HG03575 (cell line): Measurements from ENCODE around the gene FKBP5.
"Not testable (repeated sequence)": the region's sequence is repeated elsewhere in the genome, so short reads cannot be mapped to it uniquely, and the experiment has no call there.

Source experiments
- ATAC-seq: cut with Tn5 transposase; IDR thresholded peaks from one replicate; pipeline ENCODE4 v1.9.1; 2021; ENCODE audit not compliant: unreplicated experiment, insufficient number of reproducible peaks, low FRiP score; ENCODE audit errors: extremely low read depth

The FKBP5 gene

DNA sequence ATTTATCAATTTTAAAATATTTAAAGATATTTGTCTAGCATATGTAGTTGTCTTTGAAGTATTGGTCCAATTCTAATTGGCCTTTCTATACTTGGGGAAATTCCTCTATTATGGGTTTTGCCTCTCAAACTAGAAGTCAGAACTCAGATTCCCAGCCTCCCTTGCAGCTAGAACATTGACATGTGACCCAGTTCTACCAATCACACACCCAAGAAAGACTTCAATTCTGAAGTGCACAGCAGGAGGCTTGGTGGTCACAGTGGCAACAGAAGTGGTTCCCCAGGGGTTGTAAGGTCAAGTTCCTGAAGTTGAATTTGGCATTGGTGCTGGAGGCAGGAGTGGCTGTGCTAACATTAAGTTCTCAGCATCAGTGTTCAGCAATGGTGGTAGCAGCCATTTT is 14.8 kb upstream of the FKBP5 start:
- no peak for ATAC-seq

DNA sequence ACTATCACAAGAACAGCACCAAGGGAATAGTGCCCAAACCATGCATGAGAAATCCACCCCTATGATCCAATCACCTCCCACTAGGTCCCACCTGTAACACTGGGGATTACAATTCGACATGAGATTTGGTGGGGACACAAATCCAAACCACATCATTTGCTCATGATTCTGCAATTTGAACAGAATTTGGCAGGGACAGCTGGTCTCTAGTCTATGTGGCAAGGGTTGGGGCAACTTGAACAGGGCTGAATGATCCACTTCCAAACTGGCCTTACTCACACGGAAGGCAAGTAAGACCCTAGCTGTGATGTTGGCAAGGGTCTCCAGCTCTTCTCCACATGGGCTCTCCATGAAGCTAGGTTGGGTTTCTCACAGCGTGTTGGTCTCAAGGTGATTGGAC is 10.1 kb upstream of the FKBP5 start:
- ATAC-seq, result no peak

DNA sequence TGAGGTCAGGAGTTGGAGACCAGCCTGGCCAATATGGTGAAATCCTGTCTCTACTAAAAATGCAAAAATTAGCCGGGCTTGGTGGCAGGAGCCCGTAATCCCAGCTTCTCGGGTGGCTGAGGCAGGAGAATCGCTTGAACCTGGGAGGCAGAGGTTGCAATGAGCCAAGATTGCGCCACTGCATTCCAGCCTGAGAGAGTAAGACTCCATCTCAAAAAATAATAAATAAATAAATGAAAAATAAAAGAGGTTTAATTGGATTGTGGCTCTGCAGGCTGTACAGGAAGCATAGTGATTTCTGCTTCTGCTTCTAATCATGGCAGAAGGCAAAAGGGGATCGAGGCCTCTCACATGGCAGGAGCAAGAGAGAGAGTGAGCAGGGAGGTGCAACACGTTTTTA is 9.7 kb upstream of the FKBP5 start:
- not testable (repeated sequence) for ATAC-seq

DNA sequence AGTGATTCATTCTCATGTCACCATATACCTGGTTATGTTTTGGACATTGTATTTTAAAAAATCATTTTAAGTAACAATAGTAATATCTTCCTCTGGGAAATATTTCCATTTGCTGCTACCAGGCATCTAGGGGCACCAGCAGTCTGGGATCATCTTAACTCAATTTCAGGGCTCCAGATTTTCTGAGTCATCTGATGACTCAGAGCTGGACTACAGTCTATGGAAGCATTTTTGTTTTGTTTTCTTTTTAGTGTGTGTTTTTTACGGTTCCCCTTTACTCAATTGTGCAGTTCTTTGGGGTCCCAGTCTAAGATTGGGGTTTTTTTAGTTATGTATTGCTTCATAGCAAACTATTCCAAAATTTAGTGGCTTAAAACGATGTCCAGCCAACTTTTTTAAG is 5.7 kb upstream of the FKBP5 start:
- no peak for ATAC-seq

DNA sequence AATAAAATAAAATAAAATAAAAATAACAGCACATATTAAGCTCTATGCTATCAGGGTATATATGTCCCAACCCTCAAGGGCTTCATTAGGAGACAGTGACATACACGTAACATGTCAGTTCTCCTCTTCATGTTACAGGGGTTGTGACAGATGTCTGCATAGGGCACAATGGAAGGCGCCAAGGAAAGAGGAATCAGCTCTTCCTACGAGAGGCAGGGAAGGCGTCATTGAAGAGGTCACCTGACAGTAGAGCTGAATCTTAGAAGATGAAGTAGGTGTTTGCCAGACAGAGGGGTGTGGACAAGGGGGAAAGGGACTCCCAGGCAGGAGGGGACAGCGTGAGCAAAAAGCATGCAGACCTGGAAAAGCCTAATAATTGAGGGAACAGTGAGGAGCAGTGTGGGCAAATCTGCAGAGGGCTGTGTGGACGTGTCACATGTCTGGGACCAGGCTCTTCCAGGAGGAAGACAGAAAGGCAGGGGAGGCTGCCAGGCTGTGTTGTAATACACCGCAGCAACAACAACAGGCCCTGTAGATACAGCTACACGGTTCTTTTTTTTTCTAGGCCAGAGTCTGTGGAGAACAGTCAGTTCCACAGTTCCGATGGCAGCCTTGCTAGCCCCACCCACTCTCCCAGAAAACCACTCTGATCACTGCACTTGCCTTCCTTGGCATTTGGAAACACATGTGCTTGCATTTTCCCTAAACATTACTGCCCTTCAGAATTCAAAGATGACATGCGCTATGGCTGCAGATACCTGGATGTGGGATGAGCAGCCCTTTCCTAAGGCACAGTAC is 2.5 kb upstream of the FKBP5 start:
- no peak for ATAC-seq

DNA sequence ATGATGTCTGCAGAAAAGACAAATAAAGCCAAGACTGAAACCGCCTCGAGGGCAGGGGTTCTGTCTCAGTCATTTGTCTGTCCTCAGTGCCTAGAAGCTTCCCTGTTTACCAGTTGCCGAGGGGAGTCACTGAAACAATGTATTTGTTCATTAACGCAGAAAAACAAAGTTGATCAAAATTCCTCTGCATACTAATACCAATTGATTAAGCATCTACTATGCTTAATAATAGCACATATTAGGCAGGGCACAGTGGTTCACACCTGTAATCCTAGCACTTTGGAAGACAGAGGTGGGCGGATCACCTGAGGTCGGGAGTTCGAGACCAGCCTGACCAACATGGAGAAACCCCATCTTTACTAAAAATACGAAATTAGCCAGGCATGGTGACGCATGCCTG is 1.8 kb upstream of the FKBP5 start:
- no peak for ATAC-seq

DNA sequence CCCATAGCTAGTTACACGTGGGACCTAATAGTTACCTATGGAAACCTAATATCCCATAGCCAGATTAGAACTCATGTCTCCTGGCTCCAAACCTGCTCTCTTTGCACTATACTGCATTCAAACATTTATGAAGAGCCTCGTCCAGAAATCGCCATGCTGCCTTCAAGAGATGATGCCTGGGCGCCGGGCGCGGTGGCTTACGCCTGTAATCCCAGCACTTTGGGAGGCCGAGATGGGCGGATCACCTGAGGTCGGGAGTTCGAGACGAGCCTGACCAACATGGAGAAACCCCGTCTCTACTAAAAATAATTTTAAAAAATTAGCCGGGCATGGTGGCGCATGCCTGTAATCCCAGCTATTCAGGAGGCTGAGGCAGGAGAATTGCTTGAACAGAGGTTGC is 1.3 kb upstream of the FKBP5 start:
- ATAC-seq, result not testable (repeated sequence)

DNA sequence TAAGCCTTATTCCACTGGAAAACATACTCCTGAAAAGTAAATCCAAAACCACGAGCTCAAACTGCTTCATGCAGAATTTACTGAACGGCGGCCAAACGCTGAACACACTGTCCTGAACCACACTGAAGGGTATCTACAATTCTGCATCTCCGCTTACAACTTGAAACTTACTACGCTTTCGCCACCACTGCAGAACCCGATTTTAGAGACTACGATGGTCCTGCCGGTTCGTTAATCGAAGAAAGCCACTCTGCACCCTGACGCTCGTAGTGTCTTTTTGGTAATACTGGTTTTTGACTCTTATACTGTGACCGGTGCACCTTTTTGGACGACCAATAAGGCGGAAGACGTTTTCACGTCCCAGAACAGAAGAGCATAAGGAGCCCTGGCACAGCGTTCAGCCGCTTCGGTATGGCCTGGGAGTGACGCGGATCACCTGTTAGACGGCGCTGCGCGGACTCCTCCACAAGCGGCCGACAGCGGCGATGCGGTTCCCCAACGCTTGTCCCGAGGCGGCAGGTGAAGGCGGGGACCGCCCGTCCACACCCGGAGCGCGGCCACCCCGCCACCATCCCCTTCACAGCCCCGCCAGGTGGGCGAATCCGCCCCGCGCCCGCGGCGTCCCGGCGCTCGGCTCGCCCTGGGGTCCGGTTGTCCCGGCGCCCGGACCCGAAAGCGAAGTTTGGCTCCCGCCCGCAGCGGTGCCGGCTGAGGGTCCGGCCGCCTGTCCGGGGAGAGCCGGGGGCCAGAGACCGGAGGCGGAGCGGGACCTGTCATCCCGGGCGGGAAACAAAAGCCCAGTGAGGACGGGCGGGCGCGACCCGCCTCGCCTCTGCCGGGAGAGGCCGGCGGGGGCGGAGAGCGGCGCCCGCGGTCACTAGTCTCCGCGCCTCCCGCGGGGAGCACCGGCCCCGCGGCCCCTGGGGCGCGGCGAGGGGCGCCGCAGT is 784 bp downstream of the FKBP5 start:
- no peak for ATAC-seq

DNA sequence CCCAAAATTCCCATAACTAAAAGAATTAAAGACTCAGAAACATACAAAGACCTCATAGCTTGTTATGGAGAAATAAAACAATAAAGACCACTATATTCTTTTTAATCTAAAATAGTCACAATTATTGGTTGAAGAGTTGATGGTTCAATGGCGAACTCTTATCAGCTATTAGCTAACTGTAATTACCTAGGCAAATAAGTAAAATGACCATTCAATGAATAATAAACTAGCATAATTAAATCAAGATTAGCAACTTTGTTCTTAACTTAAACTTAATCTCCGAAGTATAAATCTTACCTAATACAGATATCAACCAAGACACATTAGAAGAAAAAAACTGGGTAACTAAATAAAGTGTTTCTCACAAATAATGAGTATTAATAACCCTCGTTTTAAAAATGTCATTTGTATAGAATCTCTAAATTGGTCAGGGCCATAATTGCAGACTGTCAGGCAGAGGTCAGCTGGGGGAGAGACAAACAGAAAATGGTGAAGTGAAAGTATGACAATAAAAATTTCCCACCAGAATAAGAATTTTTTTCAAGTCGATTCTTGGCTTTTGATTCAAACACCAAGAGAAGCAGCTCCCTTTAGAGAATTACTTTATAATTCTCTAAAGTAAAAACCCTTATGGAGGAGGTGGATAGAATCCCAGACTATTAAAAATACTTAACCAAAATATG is 1.7 kb downstream of the FKBP5 start:
- no peak for ATAC-seq

DNA sequence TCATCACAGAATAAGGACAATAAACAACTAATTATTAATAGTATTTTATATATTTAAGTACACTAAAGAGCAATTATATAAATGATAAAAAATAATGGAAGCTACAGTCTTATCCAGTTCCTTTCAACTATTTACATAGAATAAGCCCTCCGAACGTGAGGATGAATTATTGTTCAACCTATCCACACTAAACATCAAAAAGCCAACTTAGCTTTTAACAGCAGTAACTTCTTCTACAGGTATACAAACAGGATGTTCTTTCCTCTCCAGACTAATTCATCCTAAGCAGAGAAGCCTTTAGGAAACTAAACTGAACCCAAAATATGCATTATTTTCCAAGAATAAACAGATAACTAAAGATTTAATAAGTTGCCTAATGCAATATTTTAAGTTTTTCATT is 2.3 kb downstream of the FKBP5 start:
- ATAC-seq, result no peak

DNA sequence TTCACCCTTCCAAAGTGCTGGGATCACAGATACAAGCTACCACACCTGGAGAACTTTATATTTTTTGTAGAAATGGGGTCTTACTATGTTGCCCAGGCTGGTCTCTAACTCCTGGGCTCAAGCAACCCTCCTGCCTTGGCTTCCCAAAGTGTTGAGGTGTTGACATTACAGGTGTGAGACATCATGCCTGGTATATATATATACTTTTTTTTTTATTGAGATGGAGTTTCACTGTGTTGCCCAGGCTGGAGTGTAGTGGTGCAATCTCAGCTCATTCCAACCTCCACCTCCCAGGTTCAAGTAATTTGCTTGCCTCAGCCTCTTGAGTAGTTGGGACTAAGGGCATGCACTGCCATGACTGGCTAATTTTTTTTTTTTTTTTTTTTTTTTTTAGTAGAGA is 5.4 kb downstream of the FKBP5 start:
- no peak for ATAC-seq

DNA sequence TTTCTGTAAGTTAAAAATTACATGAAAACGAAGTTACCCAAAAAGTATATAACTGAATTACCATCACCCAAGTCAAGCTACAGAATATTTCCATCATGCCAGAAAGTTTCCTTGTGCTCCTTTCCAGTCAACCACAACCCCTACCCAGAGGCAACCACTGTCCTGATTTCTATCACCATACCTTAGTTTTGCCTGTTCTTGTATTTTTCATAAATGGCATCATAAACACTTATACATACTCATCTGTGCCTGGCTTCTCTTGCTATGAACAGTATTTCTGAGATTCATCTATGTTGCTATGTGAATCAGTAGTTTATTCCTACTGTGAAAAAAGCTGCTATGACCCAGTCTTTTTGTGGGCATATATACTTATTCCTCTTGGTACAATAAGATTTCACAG is 7.4 kb downstream of the FKBP5 start:
- ATAC-seq, result no peak

DNA sequence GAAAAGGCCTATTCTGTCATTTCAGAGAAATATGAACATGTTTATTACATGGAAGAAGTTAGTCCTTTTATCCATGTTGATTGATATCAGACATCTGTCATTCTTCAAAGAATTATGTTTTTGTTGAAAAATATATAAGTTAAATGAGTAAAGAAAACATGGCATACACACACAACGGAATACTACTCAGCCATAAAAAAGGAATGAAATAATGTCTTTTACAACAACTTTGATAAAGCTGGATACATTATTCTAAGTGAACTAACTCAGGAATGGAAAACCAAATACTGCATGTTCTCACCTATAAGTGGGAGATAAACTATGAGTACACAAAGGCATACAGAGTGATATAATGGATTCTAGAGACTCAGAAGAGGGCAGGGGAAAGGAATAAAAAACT is 9.3 kb downstream of the FKBP5 start:
- no peak for ATAC-seq

DNA sequence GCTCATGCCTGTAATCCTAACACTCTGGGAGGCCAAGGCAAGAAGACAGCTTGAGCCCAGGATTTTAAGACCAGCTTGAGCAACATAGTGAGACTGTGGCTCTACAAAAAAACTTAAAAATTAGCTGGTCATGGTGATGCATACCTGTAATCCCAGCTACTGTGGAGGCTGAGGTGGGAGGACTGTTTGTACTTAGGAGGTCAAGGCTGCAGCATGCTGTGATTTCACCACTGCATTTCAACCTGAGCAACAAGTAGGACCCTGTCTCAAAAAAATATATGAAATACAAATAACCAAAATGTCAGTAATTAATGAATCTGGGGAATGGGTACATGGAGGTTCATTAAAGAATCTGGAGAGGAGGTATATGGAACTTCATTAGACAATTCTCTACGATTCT is 9.9 kb downstream of the FKBP5 start:
- ATAC-seq, result no peak

DNA sequence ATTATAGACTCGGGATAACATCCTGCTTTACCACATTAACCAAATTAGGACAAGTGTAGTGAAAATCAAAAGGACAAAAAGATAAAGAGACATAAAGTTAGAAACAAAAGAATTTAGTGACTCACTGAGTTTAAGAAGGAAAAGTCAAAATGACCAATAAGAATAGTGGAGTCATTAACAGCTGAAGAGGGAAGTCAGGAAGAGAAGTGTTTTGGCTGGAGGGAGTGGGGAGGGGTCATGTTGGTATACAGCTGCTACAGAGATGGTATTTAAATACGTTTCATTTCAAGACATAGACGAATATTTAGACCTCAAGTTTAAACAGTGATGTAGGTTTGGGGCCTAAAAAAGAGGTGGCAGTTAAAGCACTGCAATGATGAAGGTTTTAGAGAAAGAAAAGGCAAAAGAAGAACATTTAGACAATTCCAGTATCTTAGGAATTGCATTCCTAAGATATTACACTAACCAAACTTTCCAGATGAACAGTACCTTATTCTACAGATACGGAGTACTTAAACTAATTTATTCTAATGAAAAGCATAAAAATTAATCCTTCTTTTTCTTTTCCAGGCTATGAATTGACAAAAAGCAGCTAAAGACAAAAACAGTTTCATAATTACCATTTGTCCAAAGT is 10.6 kb downstream of the FKBP5 start:
- no peak for ATAC-seq

DNA sequence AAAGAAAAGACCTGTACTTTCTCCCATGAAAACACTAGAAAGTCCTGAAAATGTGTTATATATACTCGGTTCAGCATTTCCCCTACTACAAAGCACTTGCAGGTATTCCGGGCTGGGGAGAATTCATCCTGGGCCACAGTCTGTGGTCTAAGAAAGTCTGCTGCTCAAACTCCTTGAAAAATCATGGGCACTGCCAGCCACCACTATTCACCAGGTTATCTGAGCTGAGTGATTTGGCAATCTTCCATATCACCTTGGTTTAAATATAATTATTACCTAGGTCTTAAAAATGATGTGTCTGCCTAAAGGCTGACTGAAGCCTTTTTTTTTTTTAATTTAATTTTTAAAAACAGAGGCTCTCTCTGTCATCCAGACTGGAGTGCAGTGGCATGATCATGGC is 11.3 kb downstream of the FKBP5 start:
- no peak for ATAC-seq

DNA sequence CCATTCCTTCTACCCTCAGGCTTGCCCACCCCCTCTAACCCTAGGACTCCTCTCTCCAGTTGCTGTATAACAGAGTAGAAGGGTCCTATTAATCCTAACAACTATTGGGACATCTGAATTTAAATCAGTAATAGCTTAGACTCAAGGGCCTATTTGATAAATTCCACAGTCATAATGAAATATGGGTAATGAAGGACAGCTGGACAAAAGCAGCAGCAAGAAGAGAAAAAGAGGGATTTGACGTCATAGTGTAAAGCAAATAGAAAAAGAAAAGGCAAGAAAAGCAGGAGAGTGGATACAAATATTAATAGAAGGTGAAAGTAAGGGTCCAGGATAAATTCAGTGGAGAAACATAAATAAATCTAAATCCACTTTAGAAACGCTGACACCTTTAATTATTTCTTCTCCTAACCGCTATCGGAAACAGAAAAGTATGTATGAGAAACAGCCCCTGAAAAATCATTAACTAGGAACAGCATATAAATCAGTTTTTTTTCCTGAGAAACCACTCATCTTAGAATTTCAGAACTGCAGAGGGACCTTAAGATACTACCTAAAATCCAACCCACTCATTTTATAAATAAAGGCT is 12.8 kb downstream of the FKBP5 start:
- no peak for ATAC-seq

DNA sequence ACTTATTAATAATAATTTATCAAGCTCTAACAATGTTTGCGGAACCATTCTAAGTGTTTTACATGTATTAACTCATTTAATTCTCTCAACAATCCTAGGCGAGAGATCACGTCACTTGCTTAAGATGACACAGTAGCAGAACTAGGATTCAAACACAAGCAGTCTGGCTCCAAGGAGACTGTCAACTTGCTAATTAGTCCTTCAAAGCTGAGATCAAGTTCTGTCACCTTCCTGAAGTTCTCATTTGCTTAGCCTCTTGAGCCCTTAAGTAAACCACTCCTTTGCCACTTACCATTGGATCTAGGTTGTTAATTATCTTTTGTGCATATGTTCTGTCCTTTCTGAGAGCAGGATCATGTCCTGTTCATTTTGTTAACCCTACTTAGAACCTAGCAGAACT is 14.1 kb downstream of the FKBP5 start:
- no peak for ATAC-seq

DNA sequence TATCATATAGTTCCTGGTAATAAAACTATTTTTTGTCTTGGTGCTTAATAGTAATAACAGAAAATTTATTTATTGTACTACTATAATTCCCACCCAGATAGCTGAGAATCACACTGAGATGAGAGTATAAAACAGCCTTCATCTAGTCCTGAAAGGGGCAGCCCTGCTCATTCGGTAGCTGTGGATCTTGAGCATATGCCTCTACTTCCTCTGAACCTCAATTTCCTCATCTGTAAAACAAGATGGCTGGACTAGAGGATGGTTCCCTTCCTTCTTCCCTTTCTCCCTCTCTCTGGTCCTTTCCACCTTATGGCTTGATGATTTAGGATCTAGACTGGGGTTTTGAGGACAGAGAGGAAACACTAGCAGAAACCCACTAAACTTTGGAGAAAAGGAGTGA is 15.0 kb downstream of the FKBP5 start:
- no peak for ATAC-seq
